ENCODE data around the gene MAP1LC3A.

Gene MAP1LC3A

DNA sequence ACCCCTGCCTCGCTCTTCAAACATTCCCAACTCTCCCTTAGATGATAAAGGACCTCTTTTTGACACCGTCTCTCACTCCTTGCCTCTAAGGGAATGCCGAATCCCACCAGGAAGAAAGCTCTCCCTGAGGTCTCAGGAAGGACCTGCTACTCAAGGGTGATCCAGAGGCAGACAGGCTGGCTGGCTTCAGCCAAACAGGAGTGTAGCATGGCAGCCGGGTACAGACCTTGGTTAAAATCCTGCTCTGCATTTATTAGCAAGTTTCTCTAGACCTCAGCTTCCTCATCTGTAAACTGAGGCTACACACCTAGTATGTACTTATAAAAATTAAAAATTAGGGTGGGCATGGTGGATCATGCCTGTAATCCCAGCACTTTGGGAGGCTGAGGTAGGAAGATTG is 17.2 kb downstream of the MAP1LC3A start:
- H3K4me2 ChIP-seq (ENCODE audit: low read length), result no peak overlapping the region
- H3K27ac ChIP-seq (ENCODE audit: low read length), result no peak overlapping the region
- no peak overlapping the region for H3K9ac ChIP-seq (ENCODE audit: low read length)
- H4K20me1 ChIP-seq (ENCODE audit: insufficient read depth, low read length), result no peaks in the 10 kb centered on the region
- H3K36me3 ChIP-seq (replicated peaks; ENCODE audit: low read depth, low read length), result peaks cover 3% of the 10 kb centered on the region
- TF ChIP-seq, protein P1, sequence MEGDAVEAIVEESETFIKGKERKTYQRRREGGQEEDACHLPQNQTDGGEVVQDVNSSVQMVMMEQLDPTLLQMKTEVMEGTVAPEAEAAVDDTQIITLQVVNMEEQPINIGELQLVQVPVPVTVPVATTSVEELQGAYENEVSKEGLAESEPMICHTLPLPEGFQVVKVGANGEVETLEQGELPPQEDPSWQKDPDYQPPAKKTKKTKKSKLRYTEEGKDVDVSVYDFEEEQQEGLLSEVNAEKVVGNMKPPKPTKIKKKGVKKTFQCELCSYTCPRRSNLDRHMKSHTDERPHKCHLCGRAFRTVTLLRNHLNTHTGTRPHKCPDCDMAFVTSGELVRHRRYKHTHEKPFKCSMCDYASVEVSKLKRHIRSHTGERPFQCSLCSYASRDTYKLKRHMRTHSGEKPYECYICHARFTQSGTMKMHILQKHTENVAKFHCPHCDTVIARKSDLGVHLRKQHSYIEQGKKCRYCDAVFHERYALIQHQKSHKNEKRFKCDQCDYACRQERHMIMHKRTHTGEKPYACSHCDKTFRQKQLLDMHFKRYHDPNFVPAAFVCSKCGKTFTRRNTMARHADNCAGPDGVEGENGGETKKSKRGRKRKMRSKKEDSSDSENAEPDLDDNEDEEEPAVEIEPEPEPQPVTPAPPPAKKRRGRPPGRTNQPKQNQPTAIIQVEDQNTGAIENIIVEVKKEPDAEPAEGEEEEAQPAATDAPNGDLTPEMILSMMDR (IDR thresholded peaks at IDR 0.05; ENCODE audit: low read depth, low read length), result no peak
- TF ChIP-seq EZH2phosphoT487 (IDR thresholded peaks at IDR 0.05; ENCODE audit: low read depth), result no peak
- H3K27me3 ChIP-seq (ENCODE audit: low read depth, low read length), result no peaks in the 10 kb centered on the region
- no peaks in the 10 kb centered on the region for H3K9me3 ChIP-seq (ENCODE audit: insufficient read depth, low read length)
- no peaks in the 10 kb centered on the region for H3K79me2 ChIP-seq (ENCODE audit: low read length)
- H2AFZ ChIP-seq (ENCODE audit: low read depth, low read length), result no peak overlapping the region
- H3K4me1 ChIP-seq (ENCODE audit: low read length), result peaks cover 10% of the 10 kb centered on the region
- H3K4me3 ChIP-seq (ENCODE audit: low read length), result no peak overlapping the region

DNA sequence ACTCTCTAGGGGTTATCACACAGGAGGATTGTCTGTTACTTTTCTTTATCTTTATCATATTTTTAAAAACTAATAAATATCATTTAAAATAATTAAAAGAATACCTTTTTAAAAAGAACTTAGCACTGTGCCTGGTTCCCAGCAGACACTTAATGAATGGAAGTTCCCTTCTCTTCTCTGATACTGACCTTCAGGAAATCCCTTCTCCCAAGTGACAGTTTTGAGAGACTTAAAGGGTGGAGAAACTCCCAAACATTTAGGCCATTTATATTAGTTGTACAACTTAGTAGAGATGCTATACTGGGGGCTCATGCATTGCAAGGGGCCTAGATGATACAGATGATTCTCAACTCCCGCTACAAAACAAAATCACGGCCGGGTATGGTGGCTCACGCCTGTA is 18.5 kb downstream of the MAP1LC3A start:
- TF ChIP-seq EZH2phosphoT487 (IDR thresholded peaks at IDR 0.05; ENCODE audit: low read depth), result no peak
- TF ChIP-seq, protein P1 (IDR thresholded peaks at IDR 0.05; ENCODE audit: low read depth, low read length), result no peak

DNA sequence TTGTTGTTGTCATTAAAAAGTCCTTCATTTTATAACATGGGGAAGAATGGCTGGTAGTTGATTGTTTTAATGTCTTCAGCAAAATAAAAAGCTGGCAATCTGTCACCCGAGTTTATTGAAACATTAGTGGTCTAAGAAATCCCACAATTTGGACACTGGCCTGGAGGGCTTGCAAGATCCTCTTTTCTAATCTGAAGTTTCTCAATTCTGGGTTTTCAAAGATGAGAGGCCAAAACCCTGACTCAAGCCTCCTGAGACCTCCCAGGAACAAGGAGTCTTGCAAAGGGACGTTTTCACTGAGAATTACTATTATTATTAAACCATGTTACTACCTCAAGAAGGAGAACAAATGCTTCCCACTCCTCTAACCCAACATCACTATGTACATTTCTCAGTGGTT is 19.5 kb downstream of the MAP1LC3A start:
- no peaks in the 10 kb centered on the region for H3K27me3 ChIP-seq (ENCODE audit: low read depth, low read length)
- H3K4me2 ChIP-seq (ENCODE audit: low read length), result no peak overlapping the region
- TF ChIP-seq, protein P1 (IDR thresholded peaks at IDR 0.05; ENCODE audit: low read depth, low read length), result no peak
- TF ChIP-seq EZH2phosphoT487 (IDR thresholded peaks at IDR 0.05; ENCODE audit: low read depth), result no peak
- no peaks in the 10 kb centered on the region for H4K20me1 ChIP-seq (ENCODE audit: insufficient read depth, low read length)
- no peaks in the 10 kb centered on the region for H3K9me3 ChIP-seq (ENCODE audit: insufficient read depth, low read length)
- H3K4me1 ChIP-seq (ENCODE audit: low read length), result peaks cover 27% of the 10 kb centered on the region
- H3K36me3 ChIP-seq (replicated peaks; ENCODE audit: low read depth, low read length), result peaks cover 13% of the 10 kb centered on the region
- H3K79me2 ChIP-seq (ENCODE audit: low read length), result no peaks in the 10 kb centered on the region
- H3K4me3 ChIP-seq (ENCODE audit: low read length), result no peak overlapping the region
- no peak overlapping the region for H2AFZ ChIP-seq (ENCODE audit: low read depth, low read length)
- H3K27ac ChIP-seq (ENCODE audit: low read length), result no peak overlapping the region
- H3K9ac ChIP-seq (ENCODE audit: low read length), result no peak overlapping the region

More for the DNA sequence above, 18.5 kb downstream of the MAP1LC3A start:
- H3K27me3 ChIP-seq (ENCODE audit: low read depth, low read length), result no peaks in the 10 kb centered on the region
- no peaks in the 10 kb centered on the region for H3K79me2 ChIP-seq (ENCODE audit: low read length)
- no peaks in the 10 kb centered on the region for H4K20me1 ChIP-seq (ENCODE audit: insufficient read depth, low read length)
- H3K9ac ChIP-seq (ENCODE audit: low read length), result no peak overlapping the region
- no peaks in the 10 kb centered on the region for H3K9me3 ChIP-seq (ENCODE audit: insufficient read depth, low read length)
- H3K4me2 ChIP-seq (ENCODE audit: low read length), result no peak overlapping the region
- H3K27ac ChIP-seq (ENCODE audit: low read length), result no peak overlapping the region
- H3K4me3 ChIP-seq (ENCODE audit: low read length), result no peak overlapping the region
- H3K4me1 ChIP-seq (ENCODE audit: low read length), result peaks cover 23% of the 10 kb centered on the region
- no peak overlapping the region for H2AFZ ChIP-seq (ENCODE audit: low read depth, low read length)
- H3K36me3 ChIP-seq (replicated peaks; ENCODE audit: low read depth, low read length), result peaks cover 10% of the 10 kb centered on the region

DNA sequence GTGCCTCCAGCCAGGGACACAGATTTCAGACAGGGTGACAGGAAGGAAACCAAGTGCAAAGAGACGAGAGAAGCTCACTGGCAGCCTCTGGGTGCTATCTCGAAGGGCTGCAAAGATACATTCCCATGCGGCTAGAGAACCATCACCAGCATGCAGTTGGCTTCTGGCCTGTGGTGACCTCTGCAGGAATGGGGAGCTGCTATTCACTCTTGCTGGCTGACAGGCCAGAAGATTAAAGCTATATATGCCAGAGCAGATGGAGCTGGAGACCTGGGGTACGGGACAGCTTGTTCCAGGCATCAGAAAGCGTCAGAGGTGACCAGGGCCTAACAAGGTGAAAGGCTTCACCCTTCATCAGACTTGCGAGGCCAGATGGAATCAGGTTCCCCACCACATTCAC is 20.0 kb downstream of the MAP1LC3A start:
- Histone ChIP-seq H3K36me3 (replicated peaks; ENCODE audit: low read depth, low read length) (peaks cover 16% of the 10 kb centered on the region), H3K4me1 (ENCODE audit: low read length) (peaks cover 27% of the 10 kb centered on the region), H3K9me3 (ENCODE audit: insufficient read depth, low read length) (no peaks in the 10 kb centered on the region), H3K27me3 (ENCODE audit: low read depth, low read length) (no peaks in the 10 kb centered on the region), H3K79me2 (ENCODE audit: low read length) (no peaks in the 10 kb centered on the region), H3K27ac (ENCODE audit: low read length) (no peak overlapping the region), H4K20me1 (ENCODE audit: insufficient read depth, low read length) (no peaks in the 10 kb centered on the region), H3K4me3 (ENCODE audit: low read length) (no peak overlapping the region), H2AFZ (ENCODE audit: low read depth, low read length) (no peak overlapping the region), H3K9ac (ENCODE audit: low read length) (no peak overlapping the region), H3K4me2 (ENCODE audit: low read length) (no peak overlapping the region)
- TF ChIP-seq, protein P1 (IDR thresholded peaks at IDR 0.05; ENCODE audit: low read depth, low read length), result no peak
- TF ChIP-seq EZH2phosphoT487 (IDR thresholded peaks at IDR 0.05; ENCODE audit: low read depth), result no peak
